ENCODE data around the gene CFAP251. TPM values are rescaled to one million over a fixed set of nuclear protein-coding genes. Genes with fewer than 3 reads are reported as not detected.

The CFAP251 gene
- total RNA-seq, 1 experiment from 2014 or later, result 23.5 TPM

DNA sequence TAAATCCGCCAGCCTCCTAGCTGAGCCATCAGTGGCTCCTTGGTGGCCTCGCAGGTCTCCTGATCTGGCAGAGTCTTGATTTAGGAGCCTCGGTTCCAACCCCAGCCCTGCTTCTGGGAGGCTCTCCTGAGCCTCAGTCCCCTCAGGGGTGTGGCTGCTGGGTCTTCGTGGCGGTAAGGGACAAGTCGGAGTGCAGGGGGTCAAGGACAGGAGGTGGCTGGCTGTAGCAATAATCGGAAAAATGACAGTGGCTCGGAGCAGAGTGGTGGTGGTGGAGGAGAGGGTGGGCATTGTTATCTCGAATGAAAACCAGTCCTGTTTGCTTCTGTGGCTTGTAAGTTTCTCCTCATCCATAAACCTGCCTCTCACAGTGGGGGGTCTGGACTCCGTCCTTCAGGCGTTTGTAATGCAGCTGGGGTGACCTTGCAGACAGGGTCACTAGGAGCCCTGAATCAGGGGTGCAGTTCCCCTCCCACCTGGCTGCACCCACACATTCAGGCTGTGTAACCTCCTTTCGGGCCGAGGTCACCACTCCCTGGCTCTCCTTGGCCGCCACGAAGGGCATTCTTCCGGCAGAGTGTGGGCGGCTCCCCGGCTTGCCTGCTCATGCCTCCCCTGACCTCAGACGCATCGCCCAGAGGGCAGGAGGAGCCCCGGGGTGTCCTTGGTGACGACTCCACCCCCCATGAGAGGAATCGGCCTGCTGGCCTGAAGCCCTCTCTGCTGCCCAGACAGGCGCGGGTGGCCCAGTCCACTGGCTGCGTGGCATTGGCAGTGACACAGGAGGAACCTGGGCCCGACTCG, 111.4 kb downstream of the CFAP251 start:
- CTCF ChIA-PET, result interaction anchor here (0.6 to 1.0 kb wide), 2 partner anchors 28 to 93 kb away, joined by 3 read pairs; no protein-coding TSS in a partner anchor
- peak overlapping the region; percentile 38 for H3K4me3 Mint-ChIP-seq (ENCODE audit: unreplicated experiment)
- peaks cover 34% of the 10 kb centered on the region for H3K4me1 Mint-ChIP-seq (ENCODE audit: insufficient read depth, unreplicated experiment)
- BruUV-seq (replicated peaks), result no TSS peak
- no peaks in the 10 kb centered on the region for H3K27me3 Mint-ChIP-seq (ENCODE audit: insufficient read depth, unreplicated experiment)
- TF ChIP-seq, protein P1, sequence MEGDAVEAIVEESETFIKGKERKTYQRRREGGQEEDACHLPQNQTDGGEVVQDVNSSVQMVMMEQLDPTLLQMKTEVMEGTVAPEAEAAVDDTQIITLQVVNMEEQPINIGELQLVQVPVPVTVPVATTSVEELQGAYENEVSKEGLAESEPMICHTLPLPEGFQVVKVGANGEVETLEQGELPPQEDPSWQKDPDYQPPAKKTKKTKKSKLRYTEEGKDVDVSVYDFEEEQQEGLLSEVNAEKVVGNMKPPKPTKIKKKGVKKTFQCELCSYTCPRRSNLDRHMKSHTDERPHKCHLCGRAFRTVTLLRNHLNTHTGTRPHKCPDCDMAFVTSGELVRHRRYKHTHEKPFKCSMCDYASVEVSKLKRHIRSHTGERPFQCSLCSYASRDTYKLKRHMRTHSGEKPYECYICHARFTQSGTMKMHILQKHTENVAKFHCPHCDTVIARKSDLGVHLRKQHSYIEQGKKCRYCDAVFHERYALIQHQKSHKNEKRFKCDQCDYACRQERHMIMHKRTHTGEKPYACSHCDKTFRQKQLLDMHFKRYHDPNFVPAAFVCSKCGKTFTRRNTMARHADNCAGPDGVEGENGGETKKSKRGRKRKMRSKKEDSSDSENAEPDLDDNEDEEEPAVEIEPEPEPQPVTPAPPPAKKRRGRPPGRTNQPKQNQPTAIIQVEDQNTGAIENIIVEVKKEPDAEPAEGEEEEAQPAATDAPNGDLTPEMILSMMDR (IDR thresholded peaks at IDR 0.05; ENCODE audit: unreplicated experiment), result no peak
- intact Hi-C loops (cut with micrococcal nuclease), result loop anchor here (10.0 kb wide), 1 partner anchor 235 kb away; the partner anchor contains the start of gene RHOF
- no peaks in the 10 kb centered on the region for H3K9me3 Mint-ChIP-seq (ENCODE audit: unreplicated experiment)
- POLR2A ChIA-PET, result interaction anchor here (0.6 to 1.3 kb wide), 4 partner anchors 9 to 627 kb away, joined by 3 to 4 read pairs (median 4); partner anchors contain the start of gene BCL7A
- H3K27ac Mint-ChIP-seq (ENCODE audit: low read depth, unreplicated experiment), result peak overlapping the region; percentile 90
- peak; percentile 80 for DNase-seq (ENCODE audit: unreplicated experiment)
- H3K36me3 Mint-ChIP-seq (ENCODE audit: insufficient read depth, unreplicated experiment), result peaks cover 13% of the 10 kb centered on the region

DNA sequence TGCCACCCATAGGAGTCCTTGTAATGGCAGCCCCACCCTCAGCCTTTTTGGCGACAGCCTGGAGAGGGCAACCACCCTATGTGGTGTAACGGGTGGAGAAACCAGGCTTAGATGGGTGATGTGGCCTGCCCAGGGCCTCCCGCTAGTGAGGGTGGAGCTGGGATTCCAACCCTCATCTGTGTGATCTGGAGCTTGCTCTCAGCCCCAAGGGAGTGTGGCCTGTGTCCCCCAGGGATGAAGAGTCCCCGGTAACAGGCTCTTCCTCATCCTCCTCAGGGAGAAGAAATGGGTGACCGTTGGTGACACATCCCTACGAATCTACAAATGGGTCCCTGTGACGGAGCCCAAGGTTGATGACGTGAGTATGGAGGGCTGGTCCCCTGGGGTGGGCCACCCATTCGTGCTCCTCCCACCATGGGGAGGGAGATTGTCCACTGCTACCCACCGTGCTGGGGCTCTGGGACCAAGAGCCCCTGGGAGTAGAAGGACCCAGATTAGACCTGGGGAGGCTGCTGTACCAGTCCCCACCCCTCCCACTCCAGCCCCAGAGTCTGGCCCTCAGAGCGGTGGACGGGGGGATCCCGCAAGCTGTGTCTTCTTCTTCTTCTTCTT, 112.1 kb downstream of the CFAP251 start:
- intact Hi-C loops (cut with micrococcal nuclease), result no loop called here
- H3K4me3 Mint-ChIP-seq (ENCODE audit: unreplicated experiment), result peak overlapping the region; percentile 38
- peak overlapping the region; percentile 90 for H3K27ac Mint-ChIP-seq (ENCODE audit: low read depth, unreplicated experiment)
- peaks cover 15% of the 10 kb centered on the region for H3K36me3 Mint-ChIP-seq (ENCODE audit: insufficient read depth, unreplicated experiment)
- TF ChIP-seq, protein P1 (IDR thresholded peaks at IDR 0.05; ENCODE audit: unreplicated experiment), result no peak
- H3K4me1 Mint-ChIP-seq (ENCODE audit: insufficient read depth, unreplicated experiment), result peaks cover 41% of the 10 kb centered on the region
- DNase-seq (ENCODE audit: unreplicated experiment), result no peak
- H3K27me3 Mint-ChIP-seq (ENCODE audit: insufficient read depth, unreplicated experiment), result no peaks in the 10 kb centered on the region
- CTCF ChIA-PET, result interaction anchor here (0.6 to 1.3 kb wide), 4 partner anchors 10 to 92 kb away, joined by 3 to 5 read pairs (median 3); no protein-coding TSS in a partner anchor
- BruUV-seq (replicated peaks), result no TSS peak
- POLR2A ChIA-PET, result interaction anchor here (1.1 to 1.3 kb wide), 2 partner anchors 9 to 19 kb away, joined by 3 to 4 read pairs; partner anchors contain the start of gene BCL7A
- H3K9me3 Mint-ChIP-seq (ENCODE audit: unreplicated experiment), result no peaks in the 10 kb centered on the region

DNA sequence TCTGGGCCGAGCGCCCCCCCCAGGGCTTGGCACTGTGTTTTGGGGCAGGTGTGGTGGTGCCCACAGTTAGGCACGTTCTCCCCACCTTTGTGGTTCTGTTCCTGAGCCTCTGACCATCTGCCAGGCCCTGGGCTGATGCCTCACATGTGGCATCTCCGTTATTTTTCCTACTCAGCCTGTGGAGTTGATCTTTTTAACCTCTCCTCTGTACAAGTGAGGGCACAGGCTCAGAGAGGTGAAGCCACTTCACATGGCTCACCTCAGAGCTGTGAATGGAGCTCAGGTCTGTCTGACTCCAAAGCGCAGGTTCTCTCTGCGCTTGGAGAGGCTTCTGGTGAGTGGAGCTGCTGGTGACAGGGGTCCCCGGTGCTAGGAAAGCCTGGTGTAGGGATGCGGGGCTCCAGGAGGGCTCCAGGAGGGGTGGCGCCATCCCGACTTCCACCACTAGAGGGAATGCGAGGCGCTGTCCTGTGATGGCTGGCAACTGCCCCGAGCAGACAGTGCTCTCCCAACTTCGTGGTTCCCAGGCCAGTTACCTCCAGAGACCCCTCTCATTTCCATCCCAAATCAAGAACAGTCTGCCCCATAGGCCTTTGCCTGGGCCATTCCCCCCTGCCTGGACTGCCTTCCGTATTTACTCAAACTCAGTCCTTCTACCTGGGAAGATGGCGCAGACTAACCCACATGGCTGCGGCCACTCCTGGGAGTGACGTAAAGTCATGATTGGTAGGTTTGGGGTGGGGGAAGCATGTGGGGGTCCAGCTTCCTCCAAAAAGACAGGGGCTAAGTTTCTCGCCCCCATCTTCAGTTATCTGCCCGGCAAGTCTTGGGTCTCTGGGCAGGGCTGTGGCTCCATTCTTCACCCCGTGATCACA, 113.2 kb downstream of the CFAP251 start:
- ChIA-PET POLR2A (interaction anchor here (0.6 to 1.3 kb wide), 2 partner anchors 10 to 80 kb away, joined by 3 to 4 read pairs; partner anchors contain the start of gene BCL7A), CTCF (interaction anchor here (0.6 to 1.3 kb wide), 10 partner anchors 9 to 220 kb away, joined by 3 to 5 read pairs (median 3); no protein-coding TSS in a partner anchor)
- peak; percentile 53 for DNase-seq (ENCODE audit: unreplicated experiment)
- intact Hi-C loops (cut with micrococcal nuclease), result no loop called here
- Mint-ChIP-seq H3K27ac (ENCODE audit: low read depth, unreplicated experiment) (no peak overlapping the region), H3K9me3 (ENCODE audit: unreplicated experiment) (no peaks in the 10 kb centered on the region), H3K4me3 (ENCODE audit: unreplicated experiment) (peak overlapping the region; percentile 23), H3K36me3 (ENCODE audit: insufficient read depth, unreplicated experiment) (peaks cover 26% of the 10 kb centered on the region), H3K27me3 (ENCODE audit: insufficient read depth, unreplicated experiment) (no peaks in the 10 kb centered on the region), H3K4me1 (ENCODE audit: insufficient read depth, unreplicated experiment) (peaks cover 39% of the 10 kb centered on the region)
- TF ChIP-seq, protein P1 (IDR thresholded peaks at IDR 0.05; ENCODE audit: unreplicated experiment), result peak; percentile 57
- BruUV-seq (replicated peaks), result no TSS peak
